ENCODE data around the gene DNAJA3. TPM values are rescaled to one million over a fixed set of nuclear protein-coding genes. Genes with fewer than 3 reads are reported as not detected.

The DNAJA3 gene
- total RNA-seq, 1 experiment from 2014 or later, result 93.1 TPM

GRCh38 chr16:4404247-4404966 is 21.3 kb upstream of the DNAJA3 start:
- H3K27me3 Mint-ChIP-seq (ENCODE audit: unreplicated experiment), result no peaks in the 10 kb centered on the region
- peaks cover 36% of the 10 kb centered on the region for H3K36me3 Mint-ChIP-seq (ENCODE audit: insufficient read depth, unreplicated experiment)
- H3K4me3 Mint-ChIP-seq (ENCODE audit: low read depth, unreplicated experiment), result no peak overlapping the region
- no peaks in the 10 kb centered on the region for H3K4me1 Mint-ChIP-seq (ENCODE audit: low read depth, unreplicated experiment)
- H3K27ac Mint-ChIP-seq (ENCODE audit: unreplicated experiment), result peak overlapping the region; percentile 42
- TF ChIP-seq, protein P1, sequence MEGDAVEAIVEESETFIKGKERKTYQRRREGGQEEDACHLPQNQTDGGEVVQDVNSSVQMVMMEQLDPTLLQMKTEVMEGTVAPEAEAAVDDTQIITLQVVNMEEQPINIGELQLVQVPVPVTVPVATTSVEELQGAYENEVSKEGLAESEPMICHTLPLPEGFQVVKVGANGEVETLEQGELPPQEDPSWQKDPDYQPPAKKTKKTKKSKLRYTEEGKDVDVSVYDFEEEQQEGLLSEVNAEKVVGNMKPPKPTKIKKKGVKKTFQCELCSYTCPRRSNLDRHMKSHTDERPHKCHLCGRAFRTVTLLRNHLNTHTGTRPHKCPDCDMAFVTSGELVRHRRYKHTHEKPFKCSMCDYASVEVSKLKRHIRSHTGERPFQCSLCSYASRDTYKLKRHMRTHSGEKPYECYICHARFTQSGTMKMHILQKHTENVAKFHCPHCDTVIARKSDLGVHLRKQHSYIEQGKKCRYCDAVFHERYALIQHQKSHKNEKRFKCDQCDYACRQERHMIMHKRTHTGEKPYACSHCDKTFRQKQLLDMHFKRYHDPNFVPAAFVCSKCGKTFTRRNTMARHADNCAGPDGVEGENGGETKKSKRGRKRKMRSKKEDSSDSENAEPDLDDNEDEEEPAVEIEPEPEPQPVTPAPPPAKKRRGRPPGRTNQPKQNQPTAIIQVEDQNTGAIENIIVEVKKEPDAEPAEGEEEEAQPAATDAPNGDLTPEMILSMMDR (IDR thresholded peaks at IDR 0.05; ENCODE audit: unreplicated experiment), result peak; percentile 84
- CTCF ChIA-PET, result interaction anchor here (0.6 to 3.3 kb wide), 10 partner anchors 12 to 151 kb away, joined by 3 to 38 read pairs (median 12); partner anchors contain the start of genes CORO7 and PAM16
- no TSS peak for BruUV-seq (replicated peaks)
- intact Hi-C loops (cut with micrococcal nuclease; ENCODE audit: unreplicated experiment), result no loop called here
- no peaks in the 10 kb centered on the region for H3K9me3 Mint-ChIP-seq (ENCODE audit: low read depth, unreplicated experiment)
- peak; percentile 65 for DNase-seq

DNA sequence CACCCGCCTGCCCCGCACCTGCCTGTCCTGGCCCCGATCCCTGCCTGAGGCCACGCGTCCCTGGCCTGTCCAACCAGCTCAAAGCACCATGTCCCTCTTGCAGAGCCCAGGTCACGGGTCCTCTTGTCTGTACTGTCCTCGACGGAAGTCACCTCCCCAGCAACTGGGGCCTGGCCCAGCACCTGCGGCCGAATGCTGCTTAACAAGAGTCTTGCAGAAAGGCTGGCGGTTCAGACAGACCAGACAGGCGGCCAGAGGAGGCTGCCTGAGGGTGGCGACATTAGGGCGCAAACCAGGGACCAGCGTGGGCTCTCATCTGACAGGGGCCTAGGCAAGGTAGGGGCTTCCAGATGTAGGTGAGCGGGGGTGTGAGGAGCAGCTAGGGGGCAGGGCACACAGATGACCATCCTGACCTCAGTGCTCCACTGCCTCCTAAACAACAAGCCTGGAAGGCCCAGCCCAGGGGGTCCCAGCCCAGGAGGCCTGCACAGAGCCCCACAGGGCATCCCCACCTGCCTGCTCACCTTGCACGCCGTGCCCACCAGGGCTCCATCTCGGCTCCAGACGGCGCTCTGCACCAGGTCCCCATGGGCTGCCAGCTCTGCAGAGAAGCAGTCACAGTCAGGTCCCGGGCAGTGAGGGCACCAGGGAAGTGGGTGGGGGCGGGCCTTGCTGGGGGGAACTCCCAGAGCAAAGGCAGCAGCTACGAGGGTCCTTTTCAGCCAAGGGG is 20.5 kb upstream of the DNAJA3 start:
- no TSS peak for BruUV-seq (replicated peaks)
- CTCF ChIA-PET, result interaction anchor here (0.6 to 2.6 kb wide), 4 partner anchors 26 to 54 kb away, joined by 3 to 13 read pairs (median 6); partner anchors contain the start of gene PAM16
- H3K4me3 Mint-ChIP-seq (ENCODE audit: low read depth, unreplicated experiment), result no peak overlapping the region
- no peak for DNase-seq
- intact Hi-C loops (cut with micrococcal nuclease; ENCODE audit: unreplicated experiment), result no loop called here
- H3K27me3 Mint-ChIP-seq (ENCODE audit: unreplicated experiment), result no peaks in the 10 kb centered on the region
- peak overlapping the region; percentile 42 for H3K27ac Mint-ChIP-seq (ENCODE audit: unreplicated experiment)
- no peaks in the 10 kb centered on the region for H3K4me1 Mint-ChIP-seq (ENCODE audit: low read depth, unreplicated experiment)
- no peaks in the 10 kb centered on the region for H3K9me3 Mint-ChIP-seq (ENCODE audit: low read depth, unreplicated experiment)
- H3K36me3 Mint-ChIP-seq (ENCODE audit: insufficient read depth, unreplicated experiment), result peaks cover 37% of the 10 kb centered on the region
- TF ChIP-seq, protein P1 (IDR thresholded peaks at IDR 0.05; ENCODE audit: unreplicated experiment), result no peak

DNA sequence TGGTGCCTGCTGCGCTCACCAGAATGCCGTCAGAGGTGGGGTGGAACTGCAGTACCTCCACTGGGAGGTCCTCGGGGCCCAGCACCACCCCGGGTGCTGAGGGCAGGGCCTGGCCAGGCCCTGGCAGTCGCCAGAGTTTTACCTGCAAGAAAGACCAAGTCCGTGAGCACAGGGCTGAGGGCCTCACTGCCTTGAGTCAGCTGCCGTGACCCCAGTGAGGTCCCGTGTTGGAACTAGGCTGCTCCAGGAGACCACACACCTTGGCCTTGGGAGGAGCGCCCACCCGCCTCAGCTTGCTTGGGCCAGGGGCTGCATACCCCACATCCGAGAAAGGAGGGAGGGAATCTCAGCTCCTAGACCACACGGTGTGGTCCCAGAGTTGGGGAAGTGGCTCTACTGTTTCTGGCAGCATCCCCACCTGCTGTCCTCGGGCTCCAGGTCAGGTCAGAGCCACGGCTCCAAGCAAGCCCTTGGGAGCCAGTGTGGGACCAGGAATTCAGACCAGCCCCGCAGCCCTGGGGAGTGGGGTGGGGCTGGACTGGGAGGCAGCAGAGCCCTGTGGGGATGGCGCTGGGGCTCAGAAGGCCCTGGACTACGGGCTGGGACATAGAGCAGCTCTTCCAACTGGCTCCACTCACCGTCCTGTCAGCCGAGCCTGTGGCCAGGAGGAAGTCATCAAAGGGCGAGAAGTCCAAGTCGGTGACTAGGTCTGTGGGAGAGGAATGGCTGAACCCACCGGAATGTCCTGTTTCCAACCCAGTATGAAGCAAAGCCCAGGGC is 17.9 kb upstream of the DNAJA3 start:
- intact Hi-C loops (cut with micrococcal nuclease; ENCODE audit: unreplicated experiment), result no loop called here
- Mint-ChIP-seq H3K27ac (ENCODE audit: unreplicated experiment) (no peak overlapping the region), H3K9me3 (ENCODE audit: low read depth, unreplicated experiment) (no peaks in the 10 kb centered on the region), H3K4me1 (ENCODE audit: low read depth, unreplicated experiment) (no peaks in the 10 kb centered on the region), H3K4me3 (ENCODE audit: low read depth, unreplicated experiment) (no peak overlapping the region), H3K27me3 (ENCODE audit: unreplicated experiment) (no peaks in the 10 kb centered on the region), H3K36me3 (ENCODE audit: insufficient read depth, unreplicated experiment) (peaks cover 44% of the 10 kb centered on the region)
- no peak for DNase-seq
- TF ChIP-seq, protein P1 (IDR thresholded peaks at IDR 0.05; ENCODE audit: unreplicated experiment), result no peak
- CTCF ChIA-PET, result no interaction called here
- no TSS peak for BruUV-seq (replicated peaks)

DNA sequence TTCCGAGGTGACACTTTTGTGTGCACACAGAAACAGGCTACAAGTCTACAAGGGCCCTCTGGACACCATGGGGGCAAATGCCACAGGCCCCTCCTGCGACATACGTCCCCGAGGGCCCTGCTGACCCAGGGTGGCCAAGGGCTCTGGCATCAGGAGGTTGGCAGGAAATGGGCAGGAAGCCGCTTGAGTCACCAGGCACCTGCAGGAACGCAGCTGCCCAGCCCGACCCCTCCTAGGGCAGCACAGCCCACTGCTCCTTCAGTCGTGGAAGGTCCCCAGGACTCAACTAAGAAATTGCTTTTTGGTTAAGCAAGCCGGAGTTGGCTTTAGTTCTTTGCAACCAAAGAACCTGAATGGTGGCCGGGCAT is 17.4 kb upstream of the DNAJA3 start:
- Mint-ChIP-seq H3K4me3 (ENCODE audit: low read depth, unreplicated experiment) (no peak overlapping the region), H3K27ac (ENCODE audit: unreplicated experiment) (no peak overlapping the region), H3K27me3 (ENCODE audit: unreplicated experiment) (no peaks in the 10 kb centered on the region), H3K9me3 (ENCODE audit: low read depth, unreplicated experiment) (no peaks in the 10 kb centered on the region), H3K4me1 (ENCODE audit: low read depth, unreplicated experiment) (no peaks in the 10 kb centered on the region), H3K36me3 (ENCODE audit: insufficient read depth, unreplicated experiment) (peaks cover 49% of the 10 kb centered on the region)
- TF ChIP-seq, protein P1 (IDR thresholded peaks at IDR 0.05; ENCODE audit: unreplicated experiment), result no peak
- CTCF ChIA-PET, result no interaction called here
- intact Hi-C loops (cut with micrococcal nuclease; ENCODE audit: unreplicated experiment), result no loop called here
- DNase-seq, result no peak
- no TSS peak for BruUV-seq (replicated peaks)
